ENCODE results near the gene PIP5K1A. TPM values are rescaled to one million over a fixed set of nuclear protein-coding genes. Genes with fewer than 3 reads are reported as not detected.

The PIP5K1A gene
- total RNA-seq, 1 experiment from 2014 or later, result 63.3 TPM

DNA sequence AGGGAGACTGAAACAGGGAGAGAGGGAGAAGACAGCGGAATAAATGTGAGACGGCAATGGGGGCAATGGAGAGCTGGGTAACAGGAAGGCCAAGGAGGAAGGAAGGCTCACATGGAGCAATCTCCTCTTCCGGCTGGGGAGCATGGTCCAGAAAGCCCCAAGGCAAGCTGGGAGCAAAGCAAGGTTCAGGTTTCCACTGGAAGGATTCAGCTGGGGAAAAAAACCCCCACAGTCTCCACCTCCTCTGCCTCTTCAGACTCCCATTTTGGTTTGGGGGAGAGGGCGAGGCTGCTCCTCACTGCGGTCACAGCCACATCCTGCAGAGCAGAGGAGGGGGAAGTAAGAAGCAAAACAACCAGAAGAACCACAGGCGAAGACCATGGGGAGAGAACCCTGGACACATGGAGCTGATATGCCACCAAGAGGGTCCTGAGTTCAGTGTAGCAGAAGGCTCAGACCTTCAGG, 41.3 kb upstream of the PIP5K1A start:
- no peak for ATAC-seq
- no peaks in the 10 kb centered on the region for H4K20me1 ChIP-seq (ENCODE audit: low read length)
- no peak overlapping the region for H2AFZ ChIP-seq (ENCODE audit: low read length)
- no peak overlapping the region for H3K9ac ChIP-seq (ENCODE audit: low read length)
- peaks cover 5% of the 10 kb centered on the region; the same call in 1 of the 2 replicates for H3K36me3 ChIP-seq (ENCODE audit: low read depth, low read length)
- H3K9me2 ChIP-seq (replicated peaks; ENCODE audit: low read length), result no peaks in the 10 kb centered on the region
- no peaks in the 10 kb centered on the region for H3F3A ChIP-seq (ENCODE audit: low read length, unreplicated experiment)
- ChIA-PET POLR2A (ENCODE audit: unreplicated experiment) (interaction anchor here (0.5 to 0.6 kb wide), 2 partner anchors 36 to 249 kb away, joined by 4 read pairs; no protein-coding TSS in a partner anchor), CTCF (interaction anchor here (0.6 to 2.4 kb wide), 2 partner anchors 31 to 56 kb away, joined by 3 to 28 read pairs; no protein-coding TSS in a partner anchor)
- no peaks in the 10 kb centered on the region for H3K9me3 ChIP-seq (ENCODE audit: low read length)
- no peak overlapping the region for H3K27ac ChIP-seq (ENCODE audit: low read length)
- H3K79me2 ChIP-seq (ENCODE audit: low read length), result no peaks in the 10 kb centered on the region
- DNase-seq, result no peak
- no peaks in the 10 kb centered on the region for H3K27me3 ChIP-seq (ENCODE audit: low read length)
- H3K4me1 ChIP-seq (ENCODE audit: insufficient read depth, low read length), result no peaks in the 10 kb centered on the region
- intact Hi-C loops (cut with micrococcal nuclease), result loop anchor here (10.0 kb wide), 1 partner anchor 132 kb away; no protein-coding TSS in a partner anchor
- H3K4me2 ChIP-seq (ENCODE audit: low read length), result no peak overlapping the region
- H3K4me3 ChIP-seq (ENCODE audit: low read length), result no peak overlapping the region
- TF ChIP-seq EZH2phosphoT487 (IDR thresholded peaks at IDR 0.05; ENCODE audit: borderline replicate concordance, low read length), result no peak
- TF ChIP-seq, protein P1, sequence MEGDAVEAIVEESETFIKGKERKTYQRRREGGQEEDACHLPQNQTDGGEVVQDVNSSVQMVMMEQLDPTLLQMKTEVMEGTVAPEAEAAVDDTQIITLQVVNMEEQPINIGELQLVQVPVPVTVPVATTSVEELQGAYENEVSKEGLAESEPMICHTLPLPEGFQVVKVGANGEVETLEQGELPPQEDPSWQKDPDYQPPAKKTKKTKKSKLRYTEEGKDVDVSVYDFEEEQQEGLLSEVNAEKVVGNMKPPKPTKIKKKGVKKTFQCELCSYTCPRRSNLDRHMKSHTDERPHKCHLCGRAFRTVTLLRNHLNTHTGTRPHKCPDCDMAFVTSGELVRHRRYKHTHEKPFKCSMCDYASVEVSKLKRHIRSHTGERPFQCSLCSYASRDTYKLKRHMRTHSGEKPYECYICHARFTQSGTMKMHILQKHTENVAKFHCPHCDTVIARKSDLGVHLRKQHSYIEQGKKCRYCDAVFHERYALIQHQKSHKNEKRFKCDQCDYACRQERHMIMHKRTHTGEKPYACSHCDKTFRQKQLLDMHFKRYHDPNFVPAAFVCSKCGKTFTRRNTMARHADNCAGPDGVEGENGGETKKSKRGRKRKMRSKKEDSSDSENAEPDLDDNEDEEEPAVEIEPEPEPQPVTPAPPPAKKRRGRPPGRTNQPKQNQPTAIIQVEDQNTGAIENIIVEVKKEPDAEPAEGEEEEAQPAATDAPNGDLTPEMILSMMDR (conservative IDR thresholded peaks at IDR 0.05; ENCODE audit: low read depth, low read length), result no peak
- no peak for TF ChIP-seq EZH2 (IDR thresholded peaks at IDR 0.05; ENCODE audit: low read length, unreplicated experiment)
- no TSS peak for BruUV-seq (replicated peaks)

DNA sequence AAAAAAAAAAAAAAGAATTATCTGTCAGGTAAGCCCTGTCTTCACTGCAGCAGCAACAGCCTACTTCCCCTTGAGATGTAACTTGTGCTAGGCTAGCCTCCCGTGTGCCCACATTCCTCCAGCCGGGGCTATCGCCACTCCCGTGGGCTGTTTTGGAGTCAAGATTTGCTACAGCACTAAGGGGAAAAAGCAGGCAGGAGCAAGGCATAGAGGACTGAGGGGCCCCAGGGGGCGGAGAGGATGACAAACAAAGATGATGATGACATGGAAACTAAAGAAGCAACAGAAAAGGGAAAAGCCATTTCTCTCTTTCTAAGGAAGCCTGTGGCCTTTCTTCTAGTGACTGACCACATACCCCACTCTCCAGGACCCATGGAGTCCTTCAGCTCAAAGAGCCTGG, 40.0 kb upstream of the PIP5K1A start:
- BruUV-seq (replicated peaks), result no TSS peak
- Histone ChIP-seq H3K79me2 (ENCODE audit: low read length) (no peaks in the 10 kb centered on the region), H3K4me2 (ENCODE audit: low read length) (no peak overlapping the region), H3K27ac (ENCODE audit: low read length) (no peak overlapping the region), H3F3A (ENCODE audit: low read length, unreplicated experiment) (no peaks in the 10 kb centered on the region), H3K36me3 (ENCODE audit: low read depth, low read length) (peaks cover 5% of the 10 kb centered on the region; the same call in 1 of the 2 replicates), H3K9me2 (replicated peaks; ENCODE audit: low read length) (no peaks in the 10 kb centered on the region), H3K27me3 (ENCODE audit: low read length) (no peaks in the 10 kb centered on the region), H3K4me3 (ENCODE audit: low read length) (no peak overlapping the region), H3K9ac (ENCODE audit: low read length) (no peak overlapping the region), H3K9me3 (ENCODE audit: low read length) (no peaks in the 10 kb centered on the region), H4K20me1 (ENCODE audit: low read length) (no peaks in the 10 kb centered on the region), H2AFZ (ENCODE audit: low read length) (no peak overlapping the region), H3K4me1 (ENCODE audit: insufficient read depth, low read length) (no peaks in the 10 kb centered on the region)
- CTCF ChIA-PET, result interaction anchor here (1.3 to 2.4 kb wide), 2 partner anchors 58 to 59 kb away, joined by 4 to 28 read pairs; no protein-coding TSS in a partner anchor
- TF ChIP-seq EZH2 (IDR thresholded peaks at IDR 0.05; ENCODE audit: low read length, unreplicated experiment) (no peak), EZH2phosphoT487 (IDR thresholded peaks at IDR 0.05; ENCODE audit: borderline replicate concordance, low read length) (no peak)
- TF ChIP-seq, protein P1 (conservative IDR thresholded peaks at IDR 0.05; ENCODE audit: low read depth, low read length), result no peak
- DNase-seq, result no peak
- POLR2A ChIA-PET (ENCODE audit: unreplicated experiment), result no interaction called here
- intact Hi-C loops (cut with micrococcal nuclease), result loop anchor here (10.0 kb wide), 1 partner anchor 134 kb away; no protein-coding TSS in a partner anchor
- ATAC-seq, result no peak

DNA sequence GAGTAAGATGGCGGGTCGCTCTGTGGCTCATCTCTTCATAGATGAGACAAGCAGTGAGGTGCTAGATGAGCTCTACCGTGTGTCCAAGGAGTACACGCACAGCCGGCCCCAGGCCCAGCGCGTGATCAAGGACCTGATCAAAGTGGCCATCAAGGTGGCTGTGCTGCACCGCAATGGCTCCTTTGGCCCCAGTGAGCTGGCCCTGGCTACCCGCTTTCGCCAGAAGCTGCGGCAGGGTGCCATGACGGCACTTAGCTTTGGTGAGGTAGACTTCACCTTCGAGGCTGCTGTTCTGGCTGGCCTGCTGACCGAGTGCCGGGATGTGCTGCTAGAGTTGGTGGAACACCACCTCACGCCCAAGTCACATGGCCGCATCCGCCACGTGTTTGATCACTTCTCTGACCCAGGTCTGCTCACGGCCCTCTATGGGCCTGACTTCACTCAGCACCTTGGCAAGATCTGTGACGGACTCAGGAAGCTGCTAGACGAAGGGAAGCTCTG, 39.6 kb upstream of the PIP5K1A start:
- ATAC-seq, result no peak
- Histone ChIP-seq H4K20me1 (ENCODE audit: low read length) (no peaks in the 10 kb centered on the region), H3F3A (ENCODE audit: low read length, unreplicated experiment) (no peaks in the 10 kb centered on the region), H3K9ac (ENCODE audit: low read length) (no peak overlapping the region), H3K4me3 (ENCODE audit: low read length) (no peak overlapping the region), H3K27ac (ENCODE audit: low read length) (no peak overlapping the region), H3K79me2 (ENCODE audit: low read length) (no peaks in the 10 kb centered on the region), H3K4me2 (ENCODE audit: low read length) (no peak overlapping the region), H3K9me3 (ENCODE audit: low read length) (no peaks in the 10 kb centered on the region), H3K4me1 (ENCODE audit: insufficient read depth, low read length) (no peaks in the 10 kb centered on the region), H3K36me3 (ENCODE audit: low read depth, low read length) (peaks cover 5% of the 10 kb centered on the region; the same call in 1 of the 2 replicates), H3K9me2 (replicated peaks; ENCODE audit: low read length) (no peaks in the 10 kb centered on the region), H3K27me3 (ENCODE audit: low read length) (no peaks in the 10 kb centered on the region), H2AFZ (ENCODE audit: low read length) (no peak overlapping the region)
- no peak for DNase-seq
- ChIA-PET POLR2A (ENCODE audit: unreplicated experiment) (no interaction called here), CTCF (interaction anchor here (1.3 kb wide), 1 partner anchor 59 kb away, joined by 4 read pairs; no protein-coding TSS in a partner anchor)
- BruUV-seq (replicated peaks), result no TSS peak
- intact Hi-C loops (cut with micrococcal nuclease), result loop anchor here (10.0 kb wide), 1 partner anchor 134 kb away; no protein-coding TSS in a partner anchor
- TF ChIP-seq EZH2 (IDR thresholded peaks at IDR 0.05; ENCODE audit: low read length, unreplicated experiment) (no peak), EZH2phosphoT487 (IDR thresholded peaks at IDR 0.05; ENCODE audit: borderline replicate concordance, low read length) (no peak)
- TF ChIP-seq, protein P1 (conservative IDR thresholded peaks at IDR 0.05; ENCODE audit: low read depth, low read length), result no peak

All from PC-3 (cell line).